Astrocyte of the cerebellum (primary cell): ENCODE measurements around the gene NINJ2.

Source experiments
- DNase-seq: peaks from one replicate; pipeline ENCODE4 v3.0.0-alpha.2; 2011; ENCODE audit warnings: low read depth
- H3K4me3 ChIP-seq: 2 replicates; pipeline ENCODE4 v1.5.1; 2011; ENCODE audit warnings: mild to moderate bottlenecking, low read depth, low read length, moderate library complexity
- CTCF ChIP-seq: IDR thresholded peaks from 2 replicates; pipeline ENCODE4 v1.5.1; 2012; ENCODE audit warnings: low read length, low read depth, moderate library complexity, mild to moderate bottlenecking; ENCODE audit errors: missing control alignments
- in situ Hi-C: cut with HindIII; loops from 2 replicates; pipeline ENCODE4 v1.10.0; 2017; ENCODE audit warnings: low sequenced_read_pairs

Gene NINJ2

GRCh38 chr12:532908-533565 is 130.2 kb downstream of the NINJ2 start:
- TF ChIP-seq CTCF, result no peak
- in situ Hi-C loops, result no loop called here
- no peak for DNase-seq
- no peak overlapping the region for H3K4me3 ChIP-seq

GRCh38 chr12:531951-532585 is 131.2 kb downstream of the NINJ2 start:
- no peak for DNase-seq
- in situ Hi-C loops, result no loop called here
- TF ChIP-seq CTCF, result no peak
- no peak overlapping the region for H3K4me3 ChIP-seq

- no peak overlapping the region for H3K4me3 ChIP-seq
- no peak for DNase-seq
- TF ChIP-seq CTCF, result no peak
- in situ Hi-C loops, result no loop called here
Observed at GRCh38 chr12:530821-531220, 132.4 kb downstream of the NINJ2 start.

- in situ Hi-C loops, result no loop called here
- no peak for DNase-seq
- no peak overlapping the region for H3K4me3 ChIP-seq
- TF ChIP-seq CTCF, result no peak
Observed at GRCh38 chr12:530308-530707, 132.9 kb downstream of the NINJ2 start.

- no peak for TF ChIP-seq CTCF
- H3K4me3 ChIP-seq, result no peak overlapping the region
- in situ Hi-C loops, result no loop called here
- no peak for DNase-seq
Observed at GRCh38 chr12:527729-528128, 135.5 kb downstream of the NINJ2 start.

GRCh38 chr12:527241-527640 is 136.0 kb downstream of the NINJ2 start:
- H3K4me3 ChIP-seq, result no peak overlapping the region
- in situ Hi-C loops, result no loop called here
- no peak for DNase-seq
- TF ChIP-seq CTCF, result no peak
